Measurements from ENCODE around the gene SCTR. TPM values are rescaled to one million over a fixed set of nuclear protein-coding genes. Genes with fewer than 3 reads are reported as not detected.

The SCTR gene
- total RNA-seq, 1 experiment from 2014 or later: not detected

GRCh38 chr2:119476301-119477112 is 47.8 kb downstream of the SCTR start:
- Histone ChIP-seq H3K27me3 (ENCODE audit: control insufficient read depth, insufficient read depth, low read length) (no peaks in the 10 kb centered on the region), H3K4me1 (ENCODE audit: control insufficient read depth, insufficient read depth, low read length) (peaks cover 4% of the 10 kb centered on the region), H3K9me3 (ENCODE audit: control insufficient read depth, insufficient read depth, low read depth, low read length) (no peaks in the 10 kb centered on the region), H3K36me3 (ENCODE audit: control insufficient read depth, insufficient read depth, low read length) (no peaks in the 10 kb centered on the region), H3K4me3 (ENCODE audit: low read depth in 2 of 2, low read length in 2 of 2) (peak overlapping the region in 1 of 2 experiments; percentile 0; a peak in 1 of 4 replicates), H3K27ac (ENCODE audit: low read length) (no peak overlapping the region)
- DNase-seq (ENCODE audit: low read depth, low spot score) (peak; percentile 36), ATAC-seq (peak; percentile 92)
- intact Hi-C loops (cut with micrococcal nuclease; ENCODE audit: unreplicated experiment) (loop anchor here (1.0 kb wide), 1 partner anchor 69 kb away; no protein-coding TSS in a partner anchor), in situ Hi-C loops (cut with HindIII; ENCODE audit: low pct_unique_long_range_greater_than_20kb, low sequenced_read_pairs) (no loop called here)
- no peak for TF ChIP-seq SIN3A (IDR thresholded peaks at IDR 0.05; ENCODE audit: borderline replicate concordance, insufficient read depth, low read depth, low read length)
- peak; percentile 98 for TF ChIP-seq CTCF (IDR thresholded peaks at IDR 0.05)
- no peak for TF ChIP-seq TCF7L2 (IDR thresholded peaks at IDR 0.05; ENCODE audit: low read depth, low read length)
- POLR2A ChIA-PET: no interaction called here
- BruUV-seq (replicated peaks): no TSS peak
- CTCF ChIA-PET: interaction anchor here (0.6 to 1.0 kb wide), 6 partner anchors 12 to 148 kb away, joined by 3 to 4 read pairs (median 3); partner anchors contain the start of genes C2orf76 and DBI

DNA sequence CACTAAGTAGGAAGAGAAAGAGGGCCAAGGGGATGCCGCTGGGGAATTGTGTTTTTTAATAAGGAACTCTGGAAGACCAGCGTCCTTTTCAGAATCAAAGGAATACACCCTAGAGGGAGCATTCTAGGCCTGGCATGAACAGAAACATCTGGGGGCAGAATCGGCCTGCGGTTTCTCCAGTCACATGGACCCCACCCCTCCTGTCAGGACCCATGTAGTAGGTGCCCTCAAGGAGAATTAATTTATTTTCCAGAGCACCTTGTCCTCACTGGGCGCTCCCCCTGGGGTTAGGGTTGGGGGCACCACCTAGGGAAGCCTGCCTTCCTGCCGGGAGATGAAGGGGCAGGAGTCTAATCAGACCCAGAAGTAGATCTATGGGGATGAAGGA is 48.4 kb downstream of the SCTR start:
- intact Hi-C loops (cut with micrococcal nuclease; ENCODE audit: unreplicated experiment) (loop anchor here (1.0 kb wide), 1 partner anchor 69 kb away; no protein-coding TSS in a partner anchor), in situ Hi-C loops (cut with HindIII; ENCODE audit: low pct_unique_long_range_greater_than_20kb, low sequenced_read_pairs) (no loop called here)
- ChIA-PET CTCF (interaction anchor here (0.6 to 1.0 kb wide), 2 partner anchors 18 to 42 kb away, joined by 3 read pairs; no protein-coding TSS in a partner anchor), POLR2A (no interaction called here)
- Histone ChIP-seq H3K4me3 (ENCODE audit: low read depth in 2 of 2, low read length in 2 of 2) (no peak overlapping the region), H3K27ac (ENCODE audit: low read length) (no peak overlapping the region), H3K36me3 (ENCODE audit: control insufficient read depth, insufficient read depth, low read length) (no peaks in the 10 kb centered on the region), H3K4me1 (ENCODE audit: control insufficient read depth, insufficient read depth, low read length) (peaks cover 4% of the 10 kb centered on the region), H3K9me3 (ENCODE audit: control insufficient read depth, insufficient read depth, low read depth, low read length) (no peaks in the 10 kb centered on the region), H3K27me3 (ENCODE audit: control insufficient read depth, insufficient read depth, low read length) (no peaks in the 10 kb centered on the region)
- 0 out of 2 replicates have a peak, but pooled peaks have one; percentile 47 for TF ChIP-seq CTCF (IDR thresholded peaks at IDR 0.05)
- no peak for TF ChIP-seq REST (IDR thresholded peaks at IDR 0.05; ENCODE audit: insufficient read depth in 1 of 2, low read depth in 2 of 2, low read length in 1 of 2)
- BruUV-seq (replicated peaks): no TSS peak
- ATAC-seq: no peak
- DNase-seq (ENCODE audit: low read depth, low spot score): no peak

Measured in Panc1 (cell line).